Panc1 (cell line): Measurements from ENCODE around the gene MACROD2. TPM values are rescaled to one million over a fixed set of nuclear protein-coding genes. Genes with fewer than 3 reads are reported as not detected.

ENCODE experiments used
- ATAC-seq: fragments of 200-7000 bp; cut with Tn5 transposase; 2 replicates; pipeline ENCODE4 v1.9.1; 2020; ENCODE audit warnings: mild to moderate bottlenecking, moderate library complexity
- BruUV-seq: library from RNA; stranded (reverse); fragments of 400-500 nt; replicated peaks from 2 replicates; lab custom pipeline; 2021; lab: Mats Ljungman, UMichigan
- CTCF ChIA-PET: fragments of 300-600 bp; sonication (Branson Sonifier 250); formaldehyde crosslinking; loops from one replicate; lab custom pipeline; 2022; ENCODE audit warnings: antibody characterized with exemption; lab: Charles Lee
- POLR2A ChIA-PET: fragments of 300-600 bp; sonication (Branson Sonifier 250); formaldehyde crosslinking; loops from one replicate; lab custom pipeline; 2022; ENCODE audit warnings: antibody characterized with exemption; lab: Charles Lee
- DNase-seq: peaks from one replicate; pipeline ENCODE4 v3.0.0-alpha.2; 2010; ENCODE audit warnings: low read depth, low spot score
- H3K27ac ChIP-seq: 2 replicates; pipeline ENCODE4 v1.5.1; 2011; ENCODE audit warnings: mild to moderate bottlenecking, low read length, inconsistent platforms
- H3K27me3 ChIP-seq: fragments of 200-500 bp; sonication (Bioruptor generic); 2 replicates; pipeline ENCODE4 v1.6.0; 2014; ENCODE audit warnings: low read length, inconsistent platforms; ENCODE audit not compliant: control insufficient read depth, insufficient read depth
- H3K36me3 ChIP-seq: fragments of 200-500 bp; sonication (Bioruptor generic); 2 replicates; pipeline ENCODE4 v1.5.1; 2014; ENCODE audit warnings: inconsistent platforms, mild to moderate bottlenecking, low read length, moderate library complexity; ENCODE audit not compliant: control insufficient read depth, insufficient read depth
- H3K4me1 ChIP-seq: 2 replicates; pipeline ENCODE4 v1.5.1; 2011; ENCODE audit warnings: inconsistent platforms, mild to moderate bottlenecking, low read length, moderate library complexity; ENCODE audit not compliant: control insufficient read depth, insufficient read depth
- H3K4me3 ChIP-seq, 2 experiments: 2 replicates each; pipeline ENCODE4 v1.5.1; 2011 to 2012; ENCODE audit warnings: low read depth in 2 of 2, low read length in 2 of 2, mild to moderate bottlenecking in 2 of 2, inconsistent platforms in 1 of 2, moderate library complexity in 1 of 2
- H3K9me3 ChIP-seq: fragments of 200-500 bp; sonication (Bioruptor generic); 2 replicates; pipeline ENCODE4 v1.5.1; 2014; ENCODE audit warnings: low read depth, mild to moderate bottlenecking, inconsistent platforms, low read length, moderate library complexity; ENCODE audit not compliant: control insufficient read depth, insufficient read depth
- CTCF ChIP-seq: fragments of 450-650 bp; IDR thresholded peaks from 2 replicates; pipeline ENCODE4 v1.5.1; 2017; ENCODE audit warnings: mild to moderate bottlenecking
- POLR2AphosphoS5 ChIP-seq: IDR thresholded peaks from 2 replicates; pipeline ENCODE4 v1.6.1; 2012; ENCODE audit warnings: mild to moderate bottlenecking, low read depth, low read length, moderate library complexity
- SIN3A ChIP-seq: IDR thresholded peaks from 2 replicates; pipeline ENCODE4 v1.6.1; 2012; ENCODE audit warnings: low read depth, mild to moderate bottlenecking, low read length, moderate library complexity, borderline replicate concordance; ENCODE audit not compliant: insufficient read depth
- TCF7L2 ChIP-seq: IDR thresholded peaks from 2 replicates; pipeline ENCODE4 v1.6.1; 2011; ENCODE audit warnings: mild to moderate bottlenecking, low read depth, low read length, inconsistent platforms
- in situ Hi-C: cut with HindIII; loops from 2 replicates; pipeline ENCODE4 v1.10.0; 2016; ENCODE audit warnings: low sequenced_read_pairs, low pct_unique_long_range_greater_than_20kb
- intact Hi-C: fragments of 100-400 bp; cut with micrococcal nuclease; formaldehyde crosslinking; loops from one replicate; pipeline ENCODE4 v1.10.0; 2022; ENCODE audit not compliant: unreplicated experiment
- total RNA-seq: library from RNA; stranded (reverse); gene quantifications from one replicate; pipeline ENCODE4 v1.2.1, GENCODE V29; 2021; ENCODE audit not compliant: unreplicated experiment
- TF ChIP-seq, protein P1 (sequence below), 2 experiments: IDR thresholded peaks; 2 replicates each; pipeline ENCODE4 v1.6.1; 2011 to 2012; ENCODE audit warnings: low read depth in 2 of 2, control low read depth in 1 of 2, low read length in 1 of 2, mild to moderate bottlenecking in 1 of 2, moderate library complexity in 1 of 2; ENCODE audit not compliant: insufficient read depth in 1 of 2

The MACROD2 gene
- total RNA-seq, 1 experiment from 2014 or later = 1.2 TPM

DNA sequence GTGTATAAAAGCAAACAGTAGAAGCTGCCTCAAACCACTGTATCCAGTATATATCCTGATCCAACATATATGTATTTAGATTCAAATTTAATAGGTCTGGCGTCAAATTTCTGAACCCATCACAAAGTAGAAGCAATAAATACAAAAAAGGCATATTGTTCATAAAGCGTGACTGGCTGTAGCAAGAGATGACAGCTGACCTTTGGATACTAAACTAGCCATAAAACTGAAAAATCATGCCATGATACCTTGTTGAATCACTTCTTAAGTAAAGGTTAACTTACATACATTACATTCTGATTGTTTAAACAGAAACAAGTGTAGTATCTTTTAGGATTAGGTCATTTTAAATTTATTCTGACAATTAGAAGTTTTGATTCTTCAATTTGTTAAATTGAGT, 714.1 kb downstream of the MACROD2 start:
- Histone ChIP-seq H3K4me3 (no peak overlapping the region), H3K27me3 (no peaks in the 10 kb centered on the region), H3K27ac (no peak overlapping the region), H3K36me3 (no peaks in the 10 kb centered on the region), H3K9me3 (no peaks in the 10 kb centered on the region), H3K4me1 (no peaks in the 10 kb centered on the region)
- intact Hi-C loops (no loop called here), in situ Hi-C loops (no loop called here)
- ChIA-PET POLR2A (no interaction called here), CTCF (no interaction called here)
- DNase-seq (no peak), ATAC-seq (no peak)
- TF ChIP-seq TCF7L2 = no peak
- TF ChIP-seq, protein P1, sequence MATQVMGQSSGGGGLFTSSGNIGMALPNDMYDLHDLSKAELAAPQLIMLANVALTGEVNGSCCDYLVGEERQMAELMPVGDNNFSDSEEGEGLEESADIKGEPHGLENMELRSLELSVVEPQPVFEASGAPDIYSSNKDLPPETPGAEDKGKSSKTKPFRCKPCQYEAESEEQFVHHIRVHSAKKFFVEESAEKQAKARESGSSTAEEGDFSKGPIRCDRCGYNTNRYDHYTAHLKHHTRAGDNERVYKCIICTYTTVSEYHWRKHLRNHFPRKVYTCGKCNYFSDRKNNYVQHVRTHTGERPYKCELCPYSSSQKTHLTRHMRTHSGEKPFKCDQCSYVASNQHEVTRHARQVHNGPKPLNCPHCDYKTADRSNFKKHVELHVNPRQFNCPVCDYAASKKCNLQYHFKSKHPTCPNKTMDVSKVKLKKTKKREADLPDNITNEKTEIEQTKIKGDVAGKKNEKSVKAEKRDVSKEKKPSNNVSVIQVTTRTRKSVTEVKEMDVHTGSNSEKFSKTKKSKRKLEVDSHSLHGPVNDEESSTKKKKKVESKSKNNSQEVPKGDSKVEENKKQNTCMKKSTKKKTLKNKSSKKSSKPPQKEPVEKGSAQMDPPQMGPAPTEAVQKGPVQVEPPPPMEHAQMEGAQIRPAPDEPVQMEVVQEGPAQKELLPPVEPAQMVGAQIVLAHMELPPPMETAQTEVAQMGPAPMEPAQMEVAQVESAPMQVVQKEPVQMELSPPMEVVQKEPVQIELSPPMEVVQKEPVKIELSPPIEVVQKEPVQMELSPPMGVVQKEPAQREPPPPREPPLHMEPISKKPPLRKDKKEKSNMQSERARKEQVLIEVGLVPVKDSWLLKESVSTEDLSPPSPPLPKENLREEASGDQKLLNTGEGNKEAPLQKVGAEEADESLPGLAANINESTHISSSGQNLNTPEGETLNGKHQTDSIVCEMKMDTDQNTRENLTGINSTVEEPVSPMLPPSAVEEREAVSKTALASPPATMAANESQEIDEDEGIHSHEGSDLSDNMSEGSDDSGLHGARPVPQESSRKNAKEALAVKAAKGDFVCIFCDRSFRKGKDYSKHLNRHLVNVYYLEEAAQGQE (IDR thresholded peaks at IDR 0.05; ENCODE audit: insufficient read depth in 1 of 2, low read depth in 2 of 2, low read length in 1 of 2) = no peak
- TF ChIP-seq POLR2AphosphoS5 = no peak
- TF ChIP-seq SIN3A = no peak
- TF ChIP-seq CTCF = no peak
- BruUV-seq = no TSS peak

- intact Hi-C loops (no loop called here), in situ Hi-C loops (no loop called here)
- Histone ChIP-seq H3K36me3 (no peaks in the 10 kb centered on the region), H3K27ac (no peak overlapping the region), H3K9me3 (no peaks in the 10 kb centered on the region), H3K27me3 (no peaks in the 10 kb centered on the region), H3K4me3 (no peak overlapping the region), H3K4me1 (no peaks in the 10 kb centered on the region)
- no peak for ATAC-seq
- CTCF ChIA-PET = no interaction called here
- POLR2A ChIA-PET = no interaction called here
- no peak for DNase-seq
- BruUV-seq = no TSS peak
- TF ChIP-seq CTCF (no peak), TCF7L2 (no peak), POLR2AphosphoS5 (no peak), SIN3A (no peak)
- TF ChIP-seq, protein P1 (IDR thresholded peaks at IDR 0.05; ENCODE audit: insufficient read depth in 1 of 2, low read depth in 2 of 2, low read length in 1 of 2) = no peak
Measured at GRCh38 chr20:14710951-14711350, 715.6 kb downstream of the MACROD2 start.
